HG03045 (cell line): ENCODE measurements around the gene DTX3L.
A peak's percentile ranks its signal among the peaks of the same experiment; 100 is the strongest.

Experiments
- ATAC-seq: cut with Tn5 transposase; IDR thresholded peaks from one replicate; pipeline ENCODE4 v1.9.1; 2021; ENCODE audit warnings: mild to moderate bottlenecking, moderate library complexity; ENCODE audit not compliant: unreplicated experiment

Gene DTX3L

GRCh38 chr3:122564155-122564912 is at the start of gene DTX3L, which contains the start of gene PARP9:
Gene DTX3L (plus strand): TSS chr3:122564338. CDS start chr3:122564427, 89 bp downstream.
Gene PARP9 (minus strand): TSS chr3:122564300. CDS start chr3:122559620, 4,680 bp downstream.
- ATAC-seq = peak; percentile 79

GRCh38 chr3:122515020-122515468 is 49.1 kb upstream of the DTX3L start:
- no peak for ATAC-seq

DNA sequence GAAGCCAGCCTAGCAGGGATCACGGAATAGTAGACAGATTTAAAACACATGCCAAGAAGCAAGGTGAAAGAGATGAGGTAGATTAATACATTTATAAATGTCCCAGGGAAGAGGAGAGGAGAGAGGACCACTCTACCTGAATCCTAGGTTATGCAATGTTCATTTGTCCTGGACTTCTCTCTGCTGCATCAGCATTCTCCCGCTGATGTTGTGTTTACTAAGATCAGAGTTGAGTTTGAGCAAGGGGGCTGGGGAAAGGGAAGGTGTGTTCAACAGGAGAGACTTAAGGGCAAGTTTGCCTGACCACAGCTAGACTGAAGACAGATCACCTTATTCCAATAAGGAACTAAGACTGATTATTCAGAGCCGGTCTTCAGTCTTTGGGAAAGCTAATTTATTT is 48.3 kb upstream of the DTX3L start:
- ATAC-seq = no peak

- no peak for ATAC-seq
Measured at GRCh38 chr3:122516846-122517360, 47.2 kb upstream of the DTX3L start.

GRCh38 chr3:122519693-122520092 is 44.4 kb upstream of the DTX3L start:
- no peak for ATAC-seq

DNA sequence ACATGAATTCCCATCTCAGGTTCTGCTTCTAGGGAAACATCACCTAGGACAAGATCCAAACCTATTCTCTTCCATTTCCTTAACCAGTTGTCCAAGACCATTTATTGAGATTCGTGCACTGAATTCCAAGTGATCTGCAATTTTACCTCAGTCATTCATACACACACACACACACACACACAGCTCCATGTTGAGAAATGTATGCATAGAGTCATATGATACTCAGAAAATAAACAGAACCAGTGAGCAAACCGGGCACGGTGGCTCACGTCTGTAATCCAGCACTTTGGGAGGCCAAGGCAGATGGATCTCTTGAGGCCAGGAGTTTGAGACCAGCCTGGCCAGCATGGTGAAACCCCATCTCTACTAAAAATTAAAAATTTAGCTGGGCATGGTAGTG is 43.3 kb upstream of the DTX3L start:
- ATAC-seq = no peak

DNA sequence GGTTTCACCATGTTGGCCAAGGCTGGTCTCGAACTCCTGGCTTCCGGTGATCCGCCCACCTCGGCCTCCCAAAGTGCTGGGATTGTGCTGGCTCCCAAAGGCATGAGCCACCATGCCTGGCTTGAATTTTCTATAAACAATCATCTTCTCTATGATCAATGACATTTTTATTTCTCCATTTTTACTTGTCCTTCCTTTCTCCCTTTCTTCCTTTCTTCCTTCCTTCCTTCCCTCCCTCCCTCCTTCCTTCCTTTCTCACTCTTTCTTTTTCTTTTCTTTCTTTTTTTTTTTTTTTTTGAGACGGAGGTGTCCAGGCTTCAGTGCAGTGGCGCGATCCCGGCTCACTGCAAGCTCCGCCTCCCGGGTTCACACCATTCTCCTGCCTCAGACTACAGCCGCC is 40.8 kb upstream of the DTX3L start:
- no peak for ATAC-seq

DNA sequence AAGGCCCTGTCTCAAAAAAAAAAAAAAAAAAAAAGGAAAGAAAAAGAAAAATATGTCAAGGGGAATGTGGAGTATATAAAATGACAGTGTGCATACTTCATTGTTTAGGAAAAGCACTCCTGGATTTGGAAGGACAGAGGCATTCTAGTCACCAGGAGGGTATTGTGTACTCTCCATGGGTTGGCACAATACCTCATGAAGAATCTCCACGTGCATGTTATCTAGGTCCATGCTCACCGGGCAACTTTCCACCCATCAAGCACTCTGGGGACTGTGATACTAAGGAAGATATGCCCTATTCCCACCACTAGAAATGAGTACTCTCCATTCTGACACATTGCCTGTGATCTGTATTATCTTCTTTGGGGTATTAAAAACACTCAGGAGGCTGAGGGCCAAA is 34.0 kb upstream of the DTX3L start:
- no peak for ATAC-seq

DNA sequence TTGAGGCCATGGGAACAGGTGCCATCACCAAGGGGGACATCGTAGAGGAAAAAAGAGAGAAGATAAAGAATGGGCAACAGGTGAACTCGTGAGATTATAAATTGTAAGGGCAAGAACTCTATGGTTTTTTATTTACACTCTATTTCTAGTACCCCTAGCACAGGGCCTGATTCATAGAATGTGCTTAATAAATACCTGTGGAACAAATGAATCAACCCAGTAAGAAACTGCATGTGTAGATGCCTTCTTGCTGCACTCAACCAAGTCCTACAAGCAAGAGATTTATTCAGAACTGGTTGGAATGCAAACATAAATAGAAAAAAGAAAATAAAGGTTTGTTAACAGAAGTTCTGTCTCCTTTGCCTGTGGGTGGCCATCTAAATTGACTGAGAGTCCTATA is 30.7 kb upstream of the DTX3L start:
- ATAC-seq = no peak

DNA sequence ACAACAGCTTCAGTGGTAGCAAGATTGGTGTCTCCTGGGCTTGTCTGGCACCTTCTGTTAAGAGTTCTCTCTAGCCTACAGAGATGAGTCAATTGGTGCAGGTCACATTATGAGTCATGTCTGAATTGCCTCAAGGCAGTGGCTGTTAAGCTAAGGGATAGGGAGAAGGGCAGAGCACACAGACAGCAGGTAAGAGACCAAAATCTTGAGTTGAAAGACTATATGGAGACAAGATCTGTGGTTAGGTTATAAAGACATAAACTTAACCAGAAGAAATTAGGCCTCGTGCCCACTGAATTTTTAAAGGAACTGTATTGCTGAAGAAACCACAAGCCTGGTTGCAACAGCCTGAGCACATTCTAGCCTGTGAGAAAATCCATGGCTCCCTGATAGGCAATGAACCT is 30.2 kb upstream of the DTX3L start:
- peak; percentile 92 for ATAC-seq

DNA sequence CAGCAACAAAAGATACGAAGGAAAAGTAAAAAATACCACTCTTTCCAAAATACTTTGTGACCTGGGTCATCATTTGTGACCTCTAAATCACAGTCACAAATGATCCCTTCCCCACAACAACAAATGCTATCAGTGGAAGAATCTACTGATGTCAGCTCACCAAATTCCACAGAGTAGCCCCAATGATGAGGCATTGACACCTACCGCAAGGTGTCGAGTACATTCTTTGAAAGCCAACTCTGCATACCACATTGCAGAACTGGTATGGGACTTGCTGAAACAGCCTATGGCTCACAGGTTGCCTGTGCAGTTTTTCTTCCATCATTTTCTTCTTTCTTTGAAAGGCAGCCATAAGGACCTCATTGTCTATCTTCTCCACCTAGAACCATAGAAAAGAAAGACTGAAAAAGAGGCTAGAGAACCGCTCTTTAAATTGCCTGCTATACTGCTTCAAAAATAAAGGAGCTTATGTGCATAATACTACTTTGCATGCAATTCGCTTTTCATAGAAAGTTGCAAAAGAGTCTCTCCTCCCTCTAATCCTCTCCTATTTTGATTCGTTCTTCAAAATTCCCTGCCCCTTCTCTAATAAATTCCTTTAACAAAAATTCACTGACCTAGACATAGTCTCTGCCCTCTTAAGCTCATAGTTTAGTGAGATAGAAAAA is 28.0 kb upstream of the DTX3L start:
- ATAC-seq = no peak

GRCh38 chr3:122536632-122537001 is 27.5 kb upstream of the DTX3L start:
- no peak for ATAC-seq

- ATAC-seq = no peak
Measured at GRCh38 chr3:122538956-122539490, 25.1 kb upstream of the DTX3L start.

- ATAC-seq = no peak
Measured at GRCh38 chr3:122546151-122546550, 18.0 kb upstream of the DTX3L start.

- ATAC-seq = no peak
Measured at GRCh38 chr3:122548076-122548475, 16.1 kb upstream of the DTX3L start.

- no peak for ATAC-seq
Measured at GRCh38 chr3:122548619-122549018, 15.5 kb upstream of the DTX3L start.

GRCh38 chr3:122553171-122553570 is 11.0 kb upstream of the DTX3L start:
- ATAC-seq = no peak

- ATAC-seq = no peak
Measured at GRCh38 chr3:122555275-122556071, 8.7 kb upstream of the DTX3L start.

DNA sequence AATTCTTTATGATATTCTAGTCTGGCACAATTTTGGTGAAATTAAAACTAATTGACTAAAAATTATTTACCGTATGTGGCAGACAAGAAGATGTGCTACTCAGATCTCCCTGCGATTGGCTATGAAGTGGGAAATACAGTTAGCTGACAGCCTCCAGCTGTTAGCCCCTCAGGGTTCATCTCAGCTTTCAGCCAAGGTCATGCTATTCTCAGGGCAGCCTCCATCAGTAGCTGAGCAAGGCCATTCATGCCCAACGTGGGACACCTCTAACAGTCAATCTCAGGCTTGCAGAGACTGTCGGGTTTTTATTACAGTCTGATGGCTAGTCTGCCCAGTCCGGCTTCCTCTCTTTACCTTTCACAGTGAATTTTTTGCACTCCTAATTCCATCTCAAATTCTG is 6.8 kb upstream of the DTX3L start:
- no peak for ATAC-seq

- ATAC-seq = no peak
Measured at GRCh38 chr3:122558605-122559004, 5.5 kb upstream of the DTX3L start.

- ATAC-seq = no peak
Measured at GRCh38 chr3:122559906-122560305, 4.2 kb upstream of the DTX3L start.
